ENCODE data around the gene BCKDK. TPM values are rescaled to one million over a fixed set of nuclear protein-coding genes. Genes with fewer than 3 reads are reported as not detected.

BCKDK gene
- total and polyA plus RNA-seq, 4 donors, result 16.7 to 37.2 (median 30.3) TPM

- Histone ChIP-seq H3K36me3 (ENCODE audit: control insufficient read depth in 1 of 2, insufficient read depth in 2 of 2, low read length in 1 of 2) (peaks cover 2 to 5% of the 10 kb centered on the region in 2 donors), H3K4me1 (ENCODE audit: control insufficient read depth in 1 of 2, insufficient read depth in 2 of 2, low read length in 2 of 2) (no peaks in the 10 kb centered on the region), H3K27me3 (ENCODE audit: control insufficient read depth in 1 of 2, insufficient read depth in 2 of 2, low read length in 1 of 2) (no peaks in the 10 kb centered on the region), H3K9me3 (ENCODE audit: control insufficient read depth, low read length) (no peaks in the 10 kb centered on the region), H3K4me3 (ENCODE audit: low read length in 2 of 2) (no peak overlapping the region), H3K27ac (ENCODE audit: low read depth in 1 of 2, low read length in 2 of 2) (no peak overlapping the region)
- ATAC-seq (ENCODE audit: low FRiP score) (no peak), DNase-seq (no peak)
- WGBS, 2 donors, result 93 to 95% methylated on average over 3 of the region's 3 CpGs
- intact Hi-C loops (cut with DNase I), result no loop called here
These were observed 17.7 kb downstream of the BCKDK start for GRCh38 chr16:31125844-31126243.

GRCh38 chr16:31127182-31127581, 19.0 kb downstream of the BCKDK start:
- Histone ChIP-seq H3K9me3 (ENCODE audit: control insufficient read depth, low read length) (no peaks in the 10 kb centered on the region), H3K36me3 (ENCODE audit: control insufficient read depth in 1 of 2, insufficient read depth in 2 of 2, low read length in 1 of 2) (peaks cover 0 to 8% of the 10 kb centered on the region in 2 donors), H3K27ac (ENCODE audit: low read depth in 1 of 2, low read length in 2 of 2) (no peak overlapping the region), H3K27me3 (ENCODE audit: control insufficient read depth in 1 of 2, insufficient read depth in 2 of 2, low read length in 1 of 2) (no peaks in the 10 kb centered on the region), H3K4me1 (ENCODE audit: control insufficient read depth in 1 of 2, insufficient read depth in 2 of 2, low read length in 2 of 2) (no peaks in the 10 kb centered on the region), H3K4me3 (ENCODE audit: low read length in 2 of 2) (no peak overlapping the region)
- DNase-seq (no peak), ATAC-seq (ENCODE audit: low FRiP score) (no peak)
- WGBS, 2 donors, result 91 to 92% methylated on average over 13 of the region's 13 CpGs
- intact Hi-C loops (cut with DNase I), result no loop called here

GRCh38 chr16:31128711-31129567, 20.8 kb downstream of the BCKDK start:
- WGBS, 2 donors, result 80 to 83% methylated on average over 14 of the region's 14 CpGs

GRCh38 chr16:31129568-31130335, 21.6 kb downstream of the BCKDK start:
- no peak overlapping the region for H3K4me3 ChIP-seq (ENCODE audit: low read length in 2 of 2)
- no peaks in the 10 kb centered on the region for H3K4me1 ChIP-seq (ENCODE audit: control insufficient read depth in 1 of 2, insufficient read depth in 2 of 2, low read length in 2 of 2)
- no peaks in the 10 kb centered on the region for H3K27me3 ChIP-seq (ENCODE audit: control insufficient read depth in 1 of 2, insufficient read depth in 2 of 2, low read length in 1 of 2)
- no peak overlapping the region for H3K27ac ChIP-seq (ENCODE audit: low read depth in 1 of 2, low read length in 2 of 2)
- intact Hi-C loops (cut with DNase I), result no loop called here
- H3K9me3 ChIP-seq (ENCODE audit: control insufficient read depth, low read length), result no peaks in the 10 kb centered on the region
- ATAC-seq (ENCODE audit: low FRiP score), result no peak
- peak; percentile 83 to 87 for DNase-seq
- 62 to 63% methylated on average over 28 to 29 of the region's 29 CpGs for WGBS, 2 donors
- H3K36me3 ChIP-seq (ENCODE audit: control insufficient read depth in 1 of 2, insufficient read depth in 2 of 2, low read length in 1 of 2), result peaks cover 0 to 8% of the 10 kb centered on the region in 2 donors

More at GRCh38 chr16:31128711-31129567, 20.8 kb downstream of the BCKDK start:
- ATAC-seq (ENCODE audit: low FRiP score) (peak; percentile 45), DNase-seq (peak in 1 of 2 donors; percentile 70)
- Histone ChIP-seq H3K4me1 (ENCODE audit: control insufficient read depth in 1 of 2, insufficient read depth in 2 of 2, low read length in 2 of 2) (no peaks in the 10 kb centered on the region), H3K27me3 (ENCODE audit: control insufficient read depth in 1 of 2, insufficient read depth in 2 of 2, low read length in 1 of 2) (no peaks in the 10 kb centered on the region), H3K27ac (ENCODE audit: low read depth in 1 of 2, low read length in 2 of 2) (no peak overlapping the region), H3K36me3 (ENCODE audit: control insufficient read depth in 1 of 2, insufficient read depth in 2 of 2, low read length in 1 of 2) (peaks cover 0 to 8% of the 10 kb centered on the region in 2 donors), H3K9me3 (ENCODE audit: control insufficient read depth, low read length) (no peaks in the 10 kb centered on the region), H3K4me3 (ENCODE audit: low read length in 2 of 2) (no peak overlapping the region)
- intact Hi-C loops (cut with DNase I), result no loop called here

- H3K4me3 ChIP-seq (ENCODE audit: low read length in 2 of 2), result no peak overlapping the region
- intact Hi-C loops (cut with DNase I), result no loop called here
- WGBS, 2 donors, result 87 to 89% methylated on average over 10 of the region's 10 CpGs
- ATAC-seq (ENCODE audit: low FRiP score), result no peak
- no peak for DNase-seq
- H3K9me3 ChIP-seq (ENCODE audit: control insufficient read depth, low read length), result no peaks in the 10 kb centered on the region
- H3K27ac ChIP-seq (ENCODE audit: low read depth in 1 of 2, low read length in 2 of 2), result no peak overlapping the region
- H3K36me3 ChIP-seq (ENCODE audit: control insufficient read depth in 1 of 2, insufficient read depth in 2 of 2, low read length in 1 of 2), result peaks cover 0 to 8% of the 10 kb centered on the region in 2 donors
- H3K27me3 ChIP-seq (ENCODE audit: control insufficient read depth in 1 of 2, insufficient read depth in 2 of 2, low read length in 1 of 2), result no peaks in the 10 kb centered on the region
- H3K4me1 ChIP-seq (ENCODE audit: control insufficient read depth in 1 of 2, insufficient read depth in 2 of 2, low read length in 2 of 2), result no peaks in the 10 kb centered on the region
These were observed 22.2 kb downstream of the BCKDK start for GRCh38 chr16:31130336-31130891.

- WGBS, 2 donors, result 64 to 68% methylated on average over 6 of the region's 6 CpGs
These were observed 22.7 kb downstream of the BCKDK start for GRCh38 chr16:31130899-31131298.

GRCh38 chr16:31131416-31131815, 23.2 kb downstream of the BCKDK start:
- H3K9me3 ChIP-seq (ENCODE audit: control insufficient read depth, low read length), result no peaks in the 10 kb centered on the region
- H3K27me3 ChIP-seq (ENCODE audit: control insufficient read depth in 1 of 2, insufficient read depth in 2 of 2, low read length in 1 of 2), result no peaks in the 10 kb centered on the region
- no peak overlapping the region for H3K27ac ChIP-seq (ENCODE audit: low read depth in 1 of 2, low read length in 2 of 2)
- intact Hi-C loops (cut with DNase I), result no loop called here
- DNase-seq (no peak), ATAC-seq (ENCODE audit: low FRiP score) (no peak)
- 91% methylated on average over 11 of the region's 11 CpGs for WGBS, 2 donors
- no peak overlapping the region for H3K4me3 ChIP-seq (ENCODE audit: low read length in 2 of 2)
- H3K36me3 ChIP-seq (ENCODE audit: control insufficient read depth in 1 of 2, insufficient read depth in 2 of 2, low read length in 1 of 2), result peaks cover 0 to 8% of the 10 kb centered on the region in 2 donors
- no peaks in the 10 kb centered on the region for H3K4me1 ChIP-seq (ENCODE audit: control insufficient read depth in 1 of 2, insufficient read depth in 2 of 2, low read length in 2 of 2)

More at GRCh38 chr16:31130899-31131298, 22.7 kb downstream of the BCKDK start:
- H3K27ac ChIP-seq (ENCODE audit: low read depth in 1 of 2, low read length in 2 of 2), result no peak overlapping the region
- no peaks in the 10 kb centered on the region for H3K9me3 ChIP-seq (ENCODE audit: control insufficient read depth, low read length)
- no peak for ATAC-seq (ENCODE audit: low FRiP score)
- intact Hi-C loops (cut with DNase I), result no loop called here
- DNase-seq, result no peak
- peaks cover 0 to 8% of the 10 kb centered on the region in 2 donors for H3K36me3 ChIP-seq (ENCODE audit: control insufficient read depth in 1 of 2, insufficient read depth in 2 of 2, low read length in 1 of 2)
- H3K27me3 ChIP-seq (ENCODE audit: control insufficient read depth in 1 of 2, insufficient read depth in 2 of 2, low read length in 1 of 2), result no peaks in the 10 kb centered on the region
- no peak overlapping the region for H3K4me3 ChIP-seq (ENCODE audit: low read length in 2 of 2)
- H3K4me1 ChIP-seq (ENCODE audit: control insufficient read depth in 1 of 2, insufficient read depth in 2 of 2, low read length in 2 of 2), result no peaks in the 10 kb centered on the region

- ATAC-seq (ENCODE audit: low FRiP score), result no peak
- no peaks in the 10 kb centered on the region for H3K27me3 ChIP-seq (ENCODE audit: control insufficient read depth in 1 of 2, insufficient read depth in 2 of 2, low read length in 1 of 2)
- no peaks in the 10 kb centered on the region for H3K4me1 ChIP-seq (ENCODE audit: control insufficient read depth in 1 of 2, insufficient read depth in 2 of 2, low read length in 2 of 2)
- H3K4me3 ChIP-seq (ENCODE audit: low read length in 2 of 2), result no peak overlapping the region
- H3K9me3 ChIP-seq (ENCODE audit: control insufficient read depth, low read length), result no peaks in the 10 kb centered on the region
- H3K36me3 ChIP-seq (ENCODE audit: control insufficient read depth in 1 of 2, insufficient read depth in 2 of 2, low read length in 1 of 2), result peaks cover 0 to 8% of the 10 kb centered on the region in 2 donors
- DNase-seq, result no peak
- no peak overlapping the region for H3K27ac ChIP-seq (ENCODE audit: low read depth in 1 of 2, low read length in 2 of 2)
- intact Hi-C loops (cut with DNase I), result no loop called here
- 83 to 91% methylated on average over 5 of the region's 5 CpGs for WGBS, 2 donors
These were observed 23.7 kb downstream of the BCKDK start for GRCh38 chr16:31131841-31132271.

Data from aorta (tissue), 5 donors.